ENCODE data around the gene SIGLEC12.

Gene SIGLEC12

DNA sequence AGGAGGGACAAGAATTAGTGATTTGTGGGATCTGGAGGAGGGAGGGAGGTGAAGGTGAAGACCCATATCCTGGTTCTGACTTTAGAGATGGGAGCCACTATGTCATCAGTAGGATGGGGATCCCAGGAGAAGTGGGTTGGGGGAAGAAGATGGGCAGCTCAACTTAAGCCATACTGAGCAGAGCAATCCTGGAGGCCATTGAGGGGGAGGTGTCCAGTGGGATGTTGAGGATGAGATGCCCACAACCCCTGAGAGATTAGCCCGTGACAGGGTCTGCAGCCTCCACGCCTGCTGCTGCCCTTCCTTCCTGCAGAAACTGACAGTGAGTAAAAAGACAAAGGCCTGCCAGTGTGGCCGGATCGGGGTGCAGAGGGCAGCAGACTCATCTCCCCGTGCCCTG is 41.1 kb upstream of the SIGLEC12 start:
- Histone ChIP-seq H3K4me3 (ENCODE audit: low read depth, low read length) (no peak overlapping the region), H3K9me3 (ENCODE audit: control insufficient read depth, insufficient read depth, low read length) (peaks cover 14% of the 10 kb centered on the region; the same call in 1 of the 2 replicates), H3K27me3 (ENCODE audit: control insufficient read depth, insufficient read depth, low read length) (no peaks in the 10 kb centered on the region), H3K4me1 (ENCODE audit: control insufficient read depth, insufficient read depth, low read length) (no peaks in the 10 kb centered on the region), H3K27ac (ENCODE audit: low read depth, low read length) (no peak overlapping the region), H3K9ac (ENCODE audit: low read depth, low read length) (no peak overlapping the region), H3K36me3 (ENCODE audit: control insufficient read depth, insufficient read depth, low read length) (no peaks in the 10 kb centered on the region)

- no peaks in the 10 kb centered on the region for H3K27me3 ChIP-seq (ENCODE audit: control insufficient read depth, insufficient read depth, low read length)
- no peak overlapping the region for H3K9ac ChIP-seq (ENCODE audit: low read depth, low read length)
Measured at GRCh38 chr19:51541458-51542357, 40.1 kb upstream of the SIGLEC12 start.

GRCh38 chr19:51539821-51540366 is 38.3 kb upstream of the SIGLEC12 start:
- Histone ChIP-seq H3K9me3 (ENCODE audit: control insufficient read depth, insufficient read depth, low read length) (peaks cover 16% of the 10 kb centered on the region; the same call in 1 of the 2 replicates), H3K27me3 (ENCODE audit: control insufficient read depth, insufficient read depth, low read length) (no peaks in the 10 kb centered on the region), H3K4me3 (ENCODE audit: low read depth, low read length) (no peak overlapping the region), H3K36me3 (ENCODE audit: control insufficient read depth, insufficient read depth, low read length) (no peaks in the 10 kb centered on the region), H3K4me1 (ENCODE audit: control insufficient read depth, insufficient read depth, low read length) (no peaks in the 10 kb centered on the region), H3K27ac (ENCODE audit: low read depth, low read length) (no peak overlapping the region), H3K9ac (ENCODE audit: low read depth, low read length) (no peak overlapping the region)

More at GRCh38 chr19:51541458-51542357, 40.1 kb upstream of the SIGLEC12 start:
- H3K4me3 ChIP-seq (ENCODE audit: low read depth, low read length), result no peak overlapping the region
- no peaks in the 10 kb centered on the region for H3K4me1 ChIP-seq (ENCODE audit: control insufficient read depth, insufficient read depth, low read length)
- H3K36me3 ChIP-seq (ENCODE audit: control insufficient read depth, insufficient read depth, low read length), result no peaks in the 10 kb centered on the region
- H3K27ac ChIP-seq (ENCODE audit: low read depth, low read length), result no peak overlapping the region
- peaks cover 15% of the 10 kb centered on the region; the same call in 1 of the 2 replicates for H3K9me3 ChIP-seq (ENCODE audit: control insufficient read depth, insufficient read depth, low read length)

DNA sequence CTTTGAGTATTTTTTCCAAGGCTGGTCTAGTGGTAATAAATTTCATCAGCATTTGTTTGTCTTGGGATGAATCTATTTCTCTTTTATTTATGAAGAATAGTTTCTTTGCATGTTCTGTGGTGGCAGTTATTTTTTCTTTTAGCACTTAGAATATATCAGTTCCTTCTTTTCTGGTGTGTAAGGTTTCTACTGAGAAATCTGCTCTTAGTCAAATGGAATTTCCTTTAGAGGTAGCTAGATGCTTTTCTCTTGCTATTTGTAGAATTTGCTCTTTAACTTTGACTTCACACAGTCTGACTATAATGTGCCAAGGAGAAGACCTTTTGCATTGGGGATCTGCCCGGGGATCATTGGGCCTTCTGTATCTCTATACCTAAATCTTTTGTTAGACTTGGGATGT is 33.9 kb upstream of the SIGLEC12 start:
- Histone ChIP-seq H3K9ac (ENCODE audit: low read depth, low read length) (no peak overlapping the region), H3K27ac (ENCODE audit: low read depth, low read length) (no peak overlapping the region), H3K4me3 (ENCODE audit: low read depth, low read length) (no peak overlapping the region), H3K36me3 (ENCODE audit: control insufficient read depth, insufficient read depth, low read length) (no peaks in the 10 kb centered on the region), H3K9me3 (ENCODE audit: control insufficient read depth, insufficient read depth, low read length) (0 out of 2 replicates have a peak, but pooled peaks cover 2% of the 10 kb centered on the region), H3K4me1 (ENCODE audit: control insufficient read depth, insufficient read depth, low read length) (no peaks in the 10 kb centered on the region), H3K27me3 (ENCODE audit: control insufficient read depth, insufficient read depth, low read length) (no peaks in the 10 kb centered on the region)

DNA sequence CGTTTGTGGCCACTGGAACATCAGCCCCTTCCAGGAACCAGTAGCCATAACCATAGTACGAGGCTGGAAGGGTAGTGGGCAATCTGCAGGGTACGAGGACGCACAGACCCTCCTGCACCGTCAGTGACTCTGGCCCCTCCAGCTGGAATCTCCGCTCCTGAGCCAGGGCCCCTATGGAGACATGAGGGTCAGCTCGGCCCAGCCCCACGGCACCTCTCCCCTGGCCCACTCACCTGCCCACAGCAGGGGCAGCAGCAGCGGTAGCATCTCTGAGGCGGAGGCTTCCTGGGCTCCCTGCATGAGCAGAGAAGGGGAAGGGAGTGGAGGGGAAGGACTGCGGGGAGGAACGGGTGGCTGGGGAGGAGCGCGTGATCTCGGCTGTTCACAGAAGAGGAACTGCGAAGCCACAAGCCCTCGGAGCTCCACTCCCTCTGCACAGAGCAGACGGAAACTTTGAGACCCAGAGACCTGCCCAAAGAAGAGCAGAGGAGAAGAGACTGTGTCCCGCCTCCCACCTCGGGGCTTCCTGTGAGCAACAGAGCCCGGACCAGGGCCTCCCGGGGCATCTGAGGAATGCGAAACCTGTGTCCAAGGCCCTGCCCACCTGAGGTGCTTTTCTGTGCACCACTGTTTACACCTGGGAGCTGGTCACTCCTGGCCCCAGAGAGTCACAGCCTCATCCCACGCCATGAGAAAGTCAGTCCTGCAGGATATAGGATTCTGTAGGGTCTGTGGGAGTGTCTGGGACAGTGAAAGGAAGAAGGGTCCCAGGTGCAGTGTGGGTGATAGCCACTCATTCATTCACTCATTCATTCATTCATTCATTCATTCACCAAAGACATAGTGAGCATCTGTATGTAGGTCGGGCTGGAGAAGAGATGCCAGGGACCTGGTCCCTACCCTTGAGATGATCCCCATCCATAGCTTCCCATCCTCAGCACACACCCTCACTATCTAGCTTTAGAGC is 30.0 kb upstream of the SIGLEC12 start, which contains the start of gene SIGLEC6:
SIGLEC6 (minus strand) TSS at position 322 of the 967 bp plus-strand sequence; CDS start at position 300, 22 bp downstream.
- H3K9me3 ChIP-seq (ENCODE audit: control insufficient read depth, insufficient read depth, low read length), result peaks cover 13% of the 10 kb centered on the region; the same call in 1 of the 2 replicates
- H3K9ac ChIP-seq (ENCODE audit: low read depth, low read length), result no peak within 1 kb of the TSS
- no peak within 1 kb of the TSS for H3K4me3 ChIP-seq (ENCODE audit: low read depth, low read length)
- no peaks in the 10 kb centered on the region for H3K27me3 ChIP-seq (ENCODE audit: control insufficient read depth, insufficient read depth, low read length)
- H3K36me3 ChIP-seq (ENCODE audit: control insufficient read depth, insufficient read depth, low read length), result no peaks in the 10 kb centered on the region
- H3K4me1 ChIP-seq (ENCODE audit: control insufficient read depth, insufficient read depth, low read length), result no peaks in the 10 kb centered on the region
- no peak within 1 kb of the TSS for H3K27ac ChIP-seq (ENCODE audit: low read depth, low read length)

GRCh38 chr19:51530616-51531015 is 29.0 kb upstream of the SIGLEC12 start:
- Histone ChIP-seq H3K4me3 (ENCODE audit: low read depth, low read length) (no peak overlapping the region), H3K9ac (ENCODE audit: low read depth, low read length) (no peak overlapping the region), H3K36me3 (ENCODE audit: control insufficient read depth, insufficient read depth, low read length) (no peaks in the 10 kb centered on the region), H3K4me1 (ENCODE audit: control insufficient read depth, insufficient read depth, low read length) (no peaks in the 10 kb centered on the region), H3K27me3 (ENCODE audit: control insufficient read depth, insufficient read depth, low read length) (no peaks in the 10 kb centered on the region), H3K27ac (ENCODE audit: low read depth, low read length) (no peak overlapping the region), H3K9me3 (ENCODE audit: control insufficient read depth, insufficient read depth, low read length) (peaks cover 13% of the 10 kb centered on the region; the same call in 1 of the 2 replicates)

- Histone ChIP-seq H3K9me3 (ENCODE audit: control insufficient read depth, insufficient read depth, low read length) (peaks cover 20% of the 10 kb centered on the region; the same call in 1 of the 2 replicates), H3K27ac (ENCODE audit: low read depth, low read length) (no peak overlapping the region), H3K4me3 (ENCODE audit: low read depth, low read length) (no peak overlapping the region), H3K9ac (ENCODE audit: low read depth, low read length) (no peak overlapping the region), H3K27me3 (ENCODE audit: control insufficient read depth, insufficient read depth, low read length) (no peaks in the 10 kb centered on the region), H3K4me1 (ENCODE audit: control insufficient read depth, insufficient read depth, low read length) (no peaks in the 10 kb centered on the region), H3K36me3 (ENCODE audit: control insufficient read depth, insufficient read depth, low read length) (no peaks in the 10 kb centered on the region)
Measured at GRCh38 chr19:51529301-51529700, 27.7 kb upstream of the SIGLEC12 start.

- Histone ChIP-seq H3K4me3 (ENCODE audit: low read depth, low read length) (no peak overlapping the region), H3K27me3 (ENCODE audit: control insufficient read depth, insufficient read depth, low read length) (no peaks in the 10 kb centered on the region), H3K9ac (ENCODE audit: low read depth, low read length) (no peak overlapping the region), H3K27ac (ENCODE audit: low read depth, low read length) (no peak overlapping the region), H3K9me3 (ENCODE audit: control insufficient read depth, insufficient read depth, low read length) (peaks cover 28% of the 10 kb centered on the region; the same call in 1 of the 2 replicates), H3K36me3 (ENCODE audit: control insufficient read depth, insufficient read depth, low read length) (no peaks in the 10 kb centered on the region), H3K4me1 (ENCODE audit: control insufficient read depth, insufficient read depth, low read length) (no peaks in the 10 kb centered on the region)
Measured at GRCh38 chr19:51525651-51526050, 24.1 kb upstream of the SIGLEC12 start.

GRCh38 chr19:51524666-51525264 is 23.2 kb upstream of the SIGLEC12 start:
- H3K27ac ChIP-seq (ENCODE audit: low read depth, low read length), result no peak overlapping the region
- H3K27me3 ChIP-seq (ENCODE audit: control insufficient read depth, insufficient read depth, low read length), result no peaks in the 10 kb centered on the region
- no peaks in the 10 kb centered on the region for H3K4me1 ChIP-seq (ENCODE audit: control insufficient read depth, insufficient read depth, low read length)
- no peaks in the 10 kb centered on the region for H3K36me3 ChIP-seq (ENCODE audit: control insufficient read depth, insufficient read depth, low read length)
- peaks cover 31% of the 10 kb centered on the region; the same call in 1 of the 2 replicates for H3K9me3 ChIP-seq (ENCODE audit: control insufficient read depth, insufficient read depth, low read length)
- no peak overlapping the region for H3K4me3 ChIP-seq (ENCODE audit: low read depth, low read length)
- H3K9ac ChIP-seq (ENCODE audit: low read depth, low read length), result no peak overlapping the region

DNA sequence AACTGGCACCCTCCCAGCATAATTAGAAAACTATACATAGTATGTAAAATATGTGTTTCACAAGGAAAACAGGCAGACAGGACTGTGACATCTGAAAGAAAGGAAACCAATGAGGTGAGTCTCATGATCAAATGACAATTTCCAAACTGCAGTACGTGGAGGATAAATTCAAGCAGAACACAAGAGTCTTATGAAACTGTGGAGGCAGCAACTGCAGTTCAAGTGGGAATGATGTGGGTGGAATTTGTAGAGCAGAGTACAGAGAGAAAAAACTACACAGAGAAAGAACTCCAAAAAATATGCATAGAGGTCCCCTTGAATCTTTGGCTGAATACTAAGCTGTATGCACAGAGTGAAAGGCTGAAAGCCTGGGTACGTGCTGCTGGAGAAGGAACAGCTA is 20.2 kb upstream of the SIGLEC12 start:
- no peaks in the 10 kb centered on the region for H3K4me1 ChIP-seq (ENCODE audit: control insufficient read depth, insufficient read depth, low read length)
- no peak overlapping the region for H3K4me3 ChIP-seq (ENCODE audit: low read depth, low read length)
- peaks cover 27% of the 10 kb centered on the region; the same call in 1 of the 2 replicates for H3K9me3 ChIP-seq (ENCODE audit: control insufficient read depth, insufficient read depth, low read length)
- H3K27me3 ChIP-seq (ENCODE audit: control insufficient read depth, insufficient read depth, low read length), result no peaks in the 10 kb centered on the region
- H3K27ac ChIP-seq (ENCODE audit: low read depth, low read length), result no peak overlapping the region
- H3K9ac ChIP-seq (ENCODE audit: low read depth, low read length), result no peak overlapping the region
- H3K36me3 ChIP-seq (ENCODE audit: control insufficient read depth, insufficient read depth, low read length), result no peaks in the 10 kb centered on the region
